OCI-LY7 (cell line): ENCODE results near the gene RHOG.

Experiments used
- EZH2phosphoT487 ChIP-seq: fragments of 200-600 bp; sonication (generic); IDR thresholded peaks from 2 replicates; pipeline ENCODE4 v1.6.1; 2018; ENCODE audit warnings: low read depth, borderline replicate concordance, mild to moderate bottlenecking, mixed run types, antibody characterized with exemption, low read length, moderate library complexity, mixed read lengths
- TF ChIP-seq, protein P1 (sequence below): fragments of 200-600 bp; sonication (generic); conservative IDR thresholded peaks from 2 replicates; pipeline ENCODE4 v1.5.1; 2014; ENCODE audit warnings: mild to moderate bottlenecking, antibody characterized with exemption, low read length, moderate library complexity, mixed read lengths

DNA sequence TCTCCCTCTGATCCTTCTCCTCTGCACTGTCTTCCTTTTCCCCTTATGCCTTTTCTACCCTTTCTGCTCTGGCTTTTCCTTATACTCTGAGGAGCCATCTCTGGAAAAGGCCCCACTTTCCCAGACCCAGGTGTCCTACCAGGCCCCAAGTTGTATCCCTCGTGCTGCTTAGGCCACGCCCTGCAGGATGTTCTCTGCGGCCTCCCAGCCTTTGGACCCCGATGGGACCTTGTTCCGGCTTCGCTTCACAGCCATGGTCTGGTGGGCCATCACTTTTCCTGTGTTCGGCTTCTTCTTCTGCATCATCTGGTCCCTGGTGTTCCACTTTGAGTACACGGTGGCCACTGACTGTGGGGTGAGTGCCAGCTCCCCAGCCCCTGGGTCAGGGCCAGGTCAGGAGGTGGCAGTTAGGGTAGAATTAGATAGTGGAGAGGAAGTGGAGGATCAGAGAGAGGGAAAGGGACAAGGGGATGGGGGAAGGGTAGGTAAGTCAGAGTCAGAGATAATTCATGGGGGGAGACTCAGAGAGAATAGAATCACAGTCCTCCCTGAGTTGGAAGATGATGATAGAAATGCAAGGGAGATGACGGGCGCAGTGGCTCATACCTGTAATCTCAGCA lies 23.5 kb downstream of the RHOG start:
- TF ChIP-seq, protein P1, sequence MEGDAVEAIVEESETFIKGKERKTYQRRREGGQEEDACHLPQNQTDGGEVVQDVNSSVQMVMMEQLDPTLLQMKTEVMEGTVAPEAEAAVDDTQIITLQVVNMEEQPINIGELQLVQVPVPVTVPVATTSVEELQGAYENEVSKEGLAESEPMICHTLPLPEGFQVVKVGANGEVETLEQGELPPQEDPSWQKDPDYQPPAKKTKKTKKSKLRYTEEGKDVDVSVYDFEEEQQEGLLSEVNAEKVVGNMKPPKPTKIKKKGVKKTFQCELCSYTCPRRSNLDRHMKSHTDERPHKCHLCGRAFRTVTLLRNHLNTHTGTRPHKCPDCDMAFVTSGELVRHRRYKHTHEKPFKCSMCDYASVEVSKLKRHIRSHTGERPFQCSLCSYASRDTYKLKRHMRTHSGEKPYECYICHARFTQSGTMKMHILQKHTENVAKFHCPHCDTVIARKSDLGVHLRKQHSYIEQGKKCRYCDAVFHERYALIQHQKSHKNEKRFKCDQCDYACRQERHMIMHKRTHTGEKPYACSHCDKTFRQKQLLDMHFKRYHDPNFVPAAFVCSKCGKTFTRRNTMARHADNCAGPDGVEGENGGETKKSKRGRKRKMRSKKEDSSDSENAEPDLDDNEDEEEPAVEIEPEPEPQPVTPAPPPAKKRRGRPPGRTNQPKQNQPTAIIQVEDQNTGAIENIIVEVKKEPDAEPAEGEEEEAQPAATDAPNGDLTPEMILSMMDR, result no peak
- TF ChIP-seq EZH2phosphoT487, result no peak
